Calu3 (cell line): ENCODE measurements around the gene HEATR3. TPM values are rescaled to one million over a fixed set of nuclear protein-coding genes. Genes with fewer than 3 reads are reported as not detected.

Experiments
- BruUV-seq: library from RNA; stranded (reverse); fragments of 400-500 nt; replicated peaks from 2 replicates; lab custom pipeline; 2021; lab: Mats Ljungman, UMichigan
- CTCF ChIA-PET: fragments of 300-600 bp; sonication (Branson Sonifier 250); formaldehyde crosslinking; loops from one replicate; lab custom pipeline; 2022; ENCODE audit warnings: antibody characterized with exemption; lab: Charles Lee
- DNase-seq: peaks from one replicate; pipeline ENCODE4 v3.0.0; 2022
- H3K27ac Mint-ChIP-seq: one replicate; pipeline ENCODE4 v1.8.0; 2022; ENCODE audit warnings: mixed read lengths; ENCODE audit not compliant: unreplicated experiment
- H3K27me3 Mint-ChIP-seq: one replicate; pipeline ENCODE4 v1.8.0; 2022; ENCODE audit warnings: mixed read lengths; ENCODE audit not compliant: unreplicated experiment
- H3K36me3 Mint-ChIP-seq: one replicate; pipeline ENCODE4 v1.8.0; 2022; ENCODE audit warnings: mild to moderate bottlenecking, moderate library complexity, mixed read lengths; ENCODE audit not compliant: insufficient read depth, unreplicated experiment
- H3K4me1 Mint-ChIP-seq: one replicate; pipeline ENCODE4 v1.8.0; 2022; ENCODE audit warnings: mild to moderate bottlenecking, low read depth, mixed read lengths; ENCODE audit not compliant: unreplicated experiment
- H3K4me3 Mint-ChIP-seq: one replicate; pipeline ENCODE4 v1.8.0; 2022; ENCODE audit warnings: mild to moderate bottlenecking, low read depth, moderate library complexity, mixed read lengths; ENCODE audit not compliant: unreplicated experiment
- H3K9me3 Mint-ChIP-seq: one replicate; pipeline ENCODE4 v1.8.0; 2022; ENCODE audit warnings: low read depth, mixed read lengths; ENCODE audit not compliant: unreplicated experiment
- CTCF ChIP-seq: fragments of 200-600 bp; IDR thresholded peaks from one replicate; pipeline ENCODE4 v1.8.0; 2022; ENCODE audit warnings: antibody characterized with exemption; ENCODE audit not compliant: unreplicated experiment
- intact Hi-C: fragments of 100-400 bp; cut with micrococcal nuclease; formaldehyde crosslinking; loops from one replicate; pipeline ENCODE4 v1.10.0; 2022; ENCODE audit not compliant: unreplicated experiment
- total RNA-seq: library from RNA; stranded (reverse); gene quantifications from 2 replicates; pipeline ENCODE4 v1.2.3, GENCODE V29; 2022

The HEATR3 gene
- total RNA-seq, 1 experiment from 2014 or later: 27.3 TPM

GRCh38 chr16:50136399-50136798 is 70.6 kb downstream of the HEATR3 start:
- TF ChIP-seq CTCF: no peak
- no TSS peak for BruUV-seq
- H3K4me1 Mint-ChIP-seq: no peaks in the 10 kb centered on the region
- intact Hi-C loops: no loop called here
- peaks cover 7% of the 10 kb centered on the region for H3K27me3 Mint-ChIP-seq
- H3K27ac Mint-ChIP-seq: no peak overlapping the region
- DNase-seq: no peak
- H3K9me3 Mint-ChIP-seq: no peaks in the 10 kb centered on the region
- no peaks in the 10 kb centered on the region for H3K36me3 Mint-ChIP-seq
- no peak overlapping the region for H3K4me3 Mint-ChIP-seq
- CTCF ChIA-PET: interaction anchor here (1.3 kb wide), 1 partner anchor 74 kb away, joined by 7 read pairs; no protein-coding TSS in a partner anchor

GRCh38 chr16:50137268-50137667 is 71.5 kb downstream of the HEATR3 start:
- H3K27me3 Mint-ChIP-seq: peaks cover 7% of the 10 kb centered on the region
- H3K4me1 Mint-ChIP-seq: no peaks in the 10 kb centered on the region
- no peak overlapping the region for H3K27ac Mint-ChIP-seq
- BruUV-seq: no TSS peak
- H3K9me3 Mint-ChIP-seq: no peaks in the 10 kb centered on the region
- no peak for TF ChIP-seq CTCF
- no peaks in the 10 kb centered on the region for H3K36me3 Mint-ChIP-seq
- CTCF ChIA-PET: no interaction called here
- DNase-seq: no peak
- intact Hi-C loops: no loop called here
- no peak overlapping the region for H3K4me3 Mint-ChIP-seq

- no peak overlapping the region for H3K4me3 Mint-ChIP-seq
- BruUV-seq: no TSS peak
- CTCF ChIA-PET: no interaction called here
- H3K9me3 Mint-ChIP-seq: no peaks in the 10 kb centered on the region
- TF ChIP-seq CTCF: no peak
- no peaks in the 10 kb centered on the region for H3K4me1 Mint-ChIP-seq
- DNase-seq: no peak
- intact Hi-C loops: no loop called here
- no peaks in the 10 kb centered on the region for H3K27me3 Mint-ChIP-seq
- no peak overlapping the region for H3K27ac Mint-ChIP-seq
- no peaks in the 10 kb centered on the region for H3K36me3 Mint-ChIP-seq
These were observed 73.8 kb downstream of the HEATR3 start for GRCh38 chr16:50139580-50139979.

- Mint-ChIP-seq H3K36me3 (no peaks in the 10 kb centered on the region), H3K9me3 (no peaks in the 10 kb centered on the region), H3K27me3 (no peaks in the 10 kb centered on the region), H3K4me1 (peaks cover 9% of the 10 kb centered on the region), H3K4me3 (no peak overlapping the region), H3K27ac (no peak overlapping the region)
- intact Hi-C loops: no loop called here
- no TSS peak for BruUV-seq
- CTCF ChIA-PET: no interaction called here
- no peak for TF ChIP-seq CTCF
- no peak for DNase-seq
These were observed 78.4 kb downstream of the HEATR3 start for GRCh38 chr16:50144211-50144610.
